Retina (tissue), 1 donor: Measurements from ENCODE around the gene CAPN13.
"Not testable (repeated sequence)": the region's sequence is repeated elsewhere in the genome, so short reads cannot be mapped to it uniquely, and the experiment has no call there.

Source experiments
- DNase-seq: peaks from one replicate; pipeline ENCODE4 v3.0.0-alpha.2; 2016

The CAPN13 gene

GRCh38 chr2:30697242-30698103, 109.8 kb downstream of the CAPN13 start:
- DNase-seq, result not testable (repeated sequence)

DNA sequence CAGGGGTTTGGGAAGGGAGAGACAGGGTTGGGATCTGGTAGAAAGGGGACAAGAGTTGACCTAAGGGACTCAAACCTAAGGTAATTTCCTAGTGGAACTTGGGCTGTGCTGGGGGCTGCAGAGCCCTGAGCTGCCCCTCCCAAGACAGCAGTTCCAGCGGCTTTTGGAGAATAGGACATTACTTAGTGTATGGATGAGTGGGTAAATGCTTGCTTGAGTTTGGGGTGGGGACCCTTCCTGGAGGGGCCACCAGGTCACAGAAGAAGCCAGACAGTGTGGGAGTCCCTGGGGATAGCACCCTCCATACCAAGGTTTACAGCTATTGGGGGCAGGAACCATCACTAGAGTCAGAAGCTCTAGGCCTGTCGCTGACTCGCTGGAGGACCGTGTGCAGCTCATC, 111.5 kb downstream of the CAPN13 start:
- DNase-seq, result no peak

GRCh38 chr2:30694286-30695055, 112.8 kb downstream of the CAPN13 start:
- no peak for DNase-seq

- DNase-seq, result no peak
These were observed 113.4 kb downstream of the CAPN13 start for GRCh38 chr2:30693821-30694281.

DNA sequence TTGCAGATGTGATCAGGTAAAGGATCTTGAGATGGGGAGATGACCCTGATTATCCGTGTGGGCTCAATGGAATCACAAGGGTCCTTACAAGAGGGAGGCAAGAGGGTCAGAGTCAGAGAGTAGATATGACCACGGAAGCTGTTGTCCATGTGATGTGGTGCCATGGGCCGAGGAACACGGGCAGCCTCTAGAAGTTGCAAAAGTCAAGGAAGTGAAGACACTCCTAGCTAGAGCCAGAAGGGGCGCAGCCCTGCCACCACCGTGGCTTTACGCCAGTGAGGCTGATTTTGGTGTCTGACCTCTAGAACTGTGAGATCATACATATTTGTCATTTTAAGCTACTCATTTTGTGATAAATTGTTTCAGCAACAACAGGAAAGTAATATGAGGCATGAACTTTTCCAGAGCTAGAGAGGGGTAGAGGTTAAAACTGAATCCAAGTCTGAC, 114.4 kb downstream of the CAPN13 start:
- DNase-seq, result no peak

DNA sequence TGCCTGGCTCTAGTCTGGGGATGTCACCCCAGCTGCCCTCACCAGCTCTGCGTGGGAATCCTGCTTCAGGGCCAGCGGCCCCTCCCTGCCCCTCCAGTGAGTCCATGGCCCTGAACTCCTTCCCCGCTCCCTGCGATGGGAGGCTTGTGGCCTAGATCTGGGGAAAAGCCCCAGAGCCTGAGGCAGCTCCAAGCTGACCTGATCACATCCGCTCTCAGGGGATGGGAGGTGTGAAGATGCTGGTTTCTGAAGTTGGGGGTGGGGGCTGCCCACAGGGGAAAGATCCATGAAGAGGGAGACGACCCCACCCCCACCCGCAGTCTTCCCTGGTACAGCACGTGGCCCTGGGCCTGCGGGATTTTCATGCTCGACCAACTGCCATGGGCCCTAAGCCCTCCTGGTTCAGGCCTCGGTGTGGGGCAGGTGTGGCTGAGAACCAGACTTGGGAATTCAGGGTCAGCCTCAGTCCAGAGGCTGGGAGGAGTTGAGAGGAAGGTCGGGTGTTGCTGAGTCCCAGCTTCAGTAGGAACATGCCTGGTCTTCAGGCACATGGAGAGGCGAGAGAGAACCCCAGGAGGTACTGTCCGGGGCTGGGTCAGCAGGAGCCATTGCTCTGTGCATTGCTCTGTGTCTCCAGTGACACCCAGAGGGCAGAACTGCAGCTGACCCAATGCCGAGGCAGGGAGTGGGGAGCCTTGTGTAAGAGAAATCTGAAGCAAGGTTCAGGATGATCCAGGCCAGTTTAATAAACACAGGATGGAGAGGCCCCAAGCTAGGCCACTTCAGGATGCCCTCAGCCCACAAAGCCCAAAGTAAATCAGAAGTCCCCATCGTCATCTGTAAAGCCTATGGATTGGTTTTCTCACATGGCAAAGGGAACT, 115.1 kb downstream of the CAPN13 start:
- no peak for DNase-seq

GRCh38 chr2:30691091-30691947, 115.9 kb downstream of the CAPN13 start:
- DNase-seq, result no peak

DNA sequence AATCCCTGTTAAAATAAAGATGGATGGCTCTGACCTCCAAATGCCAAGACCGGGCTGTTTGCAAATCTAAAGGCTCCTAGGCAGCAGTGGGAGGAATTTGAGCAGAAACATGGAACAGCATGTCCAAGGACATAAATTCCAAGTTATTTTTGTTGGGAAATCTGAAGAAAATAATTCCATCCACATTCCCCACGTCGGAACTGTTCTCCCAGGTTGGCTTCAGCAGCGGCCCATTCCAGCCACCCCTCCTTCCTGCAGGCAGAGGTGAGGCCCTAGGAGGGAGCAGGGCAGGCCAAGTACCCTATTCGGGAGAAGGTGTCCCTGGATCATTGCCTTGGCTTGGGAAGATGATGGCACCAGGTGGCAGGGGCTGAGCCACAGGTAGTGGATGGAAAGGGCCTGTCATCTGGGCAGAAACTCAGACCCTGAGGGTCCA, 117.1 kb downstream of the CAPN13 start:
- no peak for DNase-seq

DNA sequence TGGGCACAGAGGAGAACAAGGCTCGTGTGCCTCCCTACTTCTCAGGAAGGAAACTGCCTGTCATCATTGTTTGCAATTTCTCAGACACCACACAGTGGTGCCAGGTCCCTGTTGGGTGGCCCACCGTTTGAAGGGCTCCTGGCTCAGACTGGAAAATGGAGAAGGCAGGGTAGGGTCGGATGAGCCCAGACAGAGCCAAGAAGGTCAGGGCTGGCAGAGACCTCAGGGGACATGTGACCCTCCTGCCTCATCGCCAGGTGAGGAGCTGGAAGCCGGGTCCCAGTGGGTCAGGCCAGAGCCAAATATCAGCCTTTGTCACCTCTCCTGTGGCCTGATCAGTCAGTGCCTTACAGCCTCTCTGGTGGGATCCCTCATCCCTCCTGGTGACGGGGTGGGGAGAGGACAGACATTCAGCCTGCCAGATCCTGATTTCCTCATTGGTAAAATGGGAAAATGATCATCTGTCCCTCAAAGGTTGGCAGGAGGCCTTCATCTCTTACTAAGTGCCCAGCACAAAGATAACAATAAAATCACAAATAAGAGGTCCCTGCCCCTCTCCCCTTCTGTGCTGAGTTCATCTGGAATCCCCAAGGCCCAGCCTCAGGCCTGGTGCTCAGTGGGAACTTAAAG, 117.6 kb downstream of the CAPN13 start:
- DNase-seq, result no peak

DNA sequence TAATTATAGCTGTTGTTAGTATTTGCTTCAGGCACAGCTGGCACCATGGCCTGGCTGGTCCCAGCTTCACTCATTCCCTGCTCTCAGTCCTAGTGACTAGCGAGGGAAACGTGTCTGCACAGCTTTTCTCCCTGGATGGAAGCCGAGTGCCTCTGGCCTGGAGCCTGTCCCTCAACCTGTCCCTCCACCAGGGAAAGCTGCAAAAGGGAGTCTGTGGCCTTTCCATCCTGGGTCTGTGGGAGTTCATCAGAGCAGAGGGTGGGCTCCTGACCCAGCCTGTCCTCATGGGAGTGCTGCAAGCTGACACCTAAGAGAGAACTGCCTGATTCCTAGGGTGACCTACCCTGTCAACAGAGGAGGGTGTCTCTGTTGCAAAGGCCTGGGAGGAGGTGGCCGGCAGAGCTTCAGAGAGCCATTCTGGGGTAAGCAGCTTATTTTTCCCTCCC, 118.3 kb downstream of the CAPN13 start:
- peak; percentile 32 for DNase-seq

DNA sequence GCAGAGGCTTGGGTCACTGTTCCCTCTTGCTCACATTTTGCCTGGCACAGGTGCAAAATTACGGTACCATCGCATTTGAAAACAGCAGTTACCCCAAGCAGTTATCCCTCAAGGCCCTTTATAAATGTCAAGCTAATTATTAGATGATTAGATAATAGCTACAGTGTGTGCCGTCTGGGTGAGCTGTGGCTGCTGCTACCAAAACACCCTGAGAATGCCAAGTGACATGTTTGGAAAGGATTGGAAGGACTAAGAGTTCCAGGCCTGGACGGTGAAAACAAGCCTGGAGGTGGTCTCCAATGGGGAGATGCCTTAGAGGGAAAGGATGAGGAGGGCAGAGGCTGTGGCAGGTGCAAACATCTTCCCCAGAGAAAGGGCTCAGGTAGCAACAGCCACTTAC, 120.6 kb downstream of the CAPN13 start:
- no peak for DNase-seq

DNA sequence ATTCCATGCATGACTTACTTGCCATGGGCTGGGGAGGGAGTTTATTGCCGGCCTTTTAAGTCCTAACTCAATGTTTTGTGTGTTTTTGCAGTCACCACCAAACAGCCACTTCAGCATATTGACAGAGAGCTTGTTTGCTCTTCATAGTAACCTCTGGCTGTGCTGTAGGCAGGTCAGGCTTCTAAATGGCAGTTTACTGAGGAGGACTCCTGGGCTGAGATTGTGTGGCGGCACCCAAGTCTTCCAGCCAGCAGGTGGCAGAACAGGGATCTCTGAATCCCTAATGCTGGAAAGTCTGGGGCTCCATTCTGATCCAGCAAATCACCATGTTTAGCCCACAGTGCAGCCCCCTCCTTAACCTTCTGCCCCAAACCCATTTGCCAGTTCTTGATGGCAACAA, 121.2 kb downstream of the CAPN13 start:
- no peak for DNase-seq

DNA sequence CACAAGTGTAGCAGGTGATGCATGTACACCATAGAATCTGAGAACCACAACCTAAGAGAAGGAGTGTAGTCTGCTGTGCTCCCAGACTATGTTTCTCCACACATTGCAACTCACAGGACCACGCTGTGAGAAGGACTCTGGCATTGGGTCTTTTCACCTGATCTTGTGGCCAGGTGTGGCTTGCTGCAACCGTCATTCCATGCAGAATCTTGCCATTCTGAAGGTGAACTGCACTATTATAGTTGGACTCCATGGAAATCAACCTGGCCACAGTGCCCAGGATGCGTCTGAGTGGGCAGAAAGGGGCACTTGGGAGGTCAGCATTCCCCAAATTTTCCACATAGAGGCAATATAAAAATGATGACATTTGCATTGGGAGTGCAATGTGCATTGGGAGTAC, 122.2 kb downstream of the CAPN13 start:
- DNase-seq, result no peak

DNA sequence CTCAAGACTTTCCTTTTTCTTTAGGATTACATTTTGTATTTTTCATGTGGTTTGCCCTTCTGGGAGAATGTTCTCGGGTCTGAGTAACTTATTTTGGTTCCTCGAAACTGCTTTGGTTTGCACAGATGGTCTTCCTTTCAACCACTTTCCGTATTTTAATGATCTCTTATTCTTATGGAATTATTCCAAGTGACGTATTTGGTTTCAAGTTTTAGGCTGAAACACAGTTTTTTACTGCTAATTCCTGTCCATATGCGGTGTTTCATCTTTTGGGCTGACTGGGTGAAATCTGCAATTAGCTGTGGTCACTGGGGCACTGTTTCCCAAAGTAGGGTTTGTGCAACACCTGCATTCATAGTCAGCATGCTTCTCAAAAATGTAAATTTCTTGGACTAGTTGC, 122.7 kb downstream of the CAPN13 start:
- no peak for DNase-seq

DNA sequence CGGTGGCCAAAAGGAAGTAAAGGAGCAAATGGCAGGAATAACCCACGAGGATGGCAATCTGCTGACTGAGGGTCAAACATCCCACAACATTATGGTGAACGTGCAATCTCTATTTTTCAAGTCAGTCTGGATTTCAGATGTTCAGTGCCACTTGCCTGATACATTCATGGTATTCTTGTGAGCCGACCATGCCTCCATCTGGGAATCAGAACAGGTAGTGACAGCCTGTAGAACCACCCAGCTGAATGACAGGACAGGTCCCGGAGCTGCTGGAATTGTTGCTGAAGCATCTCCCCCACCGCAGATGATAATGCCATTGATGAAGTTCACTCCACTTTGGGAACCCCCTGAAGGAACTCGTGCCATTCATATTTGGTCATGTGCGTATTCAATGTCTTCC, 123.2 kb downstream of the CAPN13 start:
- no peak for DNase-seq

DNA sequence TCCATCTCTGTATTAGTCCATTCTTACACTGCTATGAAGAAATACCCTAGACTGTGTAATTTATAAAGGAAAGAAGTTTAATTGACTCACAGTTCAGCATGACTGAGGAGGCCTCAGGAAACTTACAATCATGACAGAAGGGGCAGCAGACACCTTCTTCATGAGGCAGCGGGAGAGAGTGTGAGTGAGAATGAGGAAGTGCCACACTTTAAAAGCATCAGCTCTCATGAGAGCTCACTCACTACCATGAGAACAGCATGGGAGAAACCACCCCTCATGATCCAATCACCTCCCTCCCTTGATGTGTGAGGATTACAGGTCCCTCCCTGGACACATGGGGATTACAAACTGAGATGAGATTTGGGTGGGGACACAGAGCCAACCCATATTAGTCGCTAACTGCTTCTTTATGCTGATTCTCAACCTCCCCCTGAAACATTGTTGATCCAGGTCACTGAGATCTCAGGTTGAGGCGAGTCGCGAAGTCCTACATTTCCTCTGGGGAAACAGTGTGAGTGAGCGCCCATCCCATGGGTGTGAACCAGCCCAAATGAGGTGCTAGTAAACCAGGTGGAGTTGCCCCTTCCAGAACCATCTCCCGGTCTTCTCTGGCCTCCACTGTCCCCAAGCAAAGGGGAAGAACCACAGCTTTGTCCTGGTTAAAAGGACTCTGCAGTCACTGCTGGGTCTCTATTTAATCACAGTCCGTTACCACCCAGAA, 123.8 kb downstream of the CAPN13 start:
- DNase-seq, result no peak

- DNase-seq, result no peak
These were observed 126.2 kb downstream of the CAPN13 start for GRCh38 chr2:30681022-30681421.

GRCh38 chr2:30680121-30680520, 127.1 kb downstream of the CAPN13 start:
- no peak for DNase-seq

GRCh38 chr2:30679426-30680088, 127.7 kb downstream of the CAPN13 start:
- DNase-seq, result peak; percentile 58
